GM12891 (cell line): ENCODE results near the gene PDE6C.

ENCODE experiments used
- POLR2A ChIP-seq: IDR thresholded peaks from 2 replicates; pipeline ENCODE4 v1.6.1; 2011; ENCODE audit warnings: low read depth, low read length, control low read depth
- POLR2AphosphoS5 ChIP-seq: IDR thresholded peaks from 2 replicates; pipeline ENCODE4 v1.6.1; 2011; ENCODE audit warnings: low read depth, low read length, control low read depth
- TAF1 ChIP-seq: IDR thresholded peaks from 2 replicates; pipeline ENCODE4 v1.6.1; 2011; ENCODE audit warnings: low read depth, low read length, control low read depth

DNA sequence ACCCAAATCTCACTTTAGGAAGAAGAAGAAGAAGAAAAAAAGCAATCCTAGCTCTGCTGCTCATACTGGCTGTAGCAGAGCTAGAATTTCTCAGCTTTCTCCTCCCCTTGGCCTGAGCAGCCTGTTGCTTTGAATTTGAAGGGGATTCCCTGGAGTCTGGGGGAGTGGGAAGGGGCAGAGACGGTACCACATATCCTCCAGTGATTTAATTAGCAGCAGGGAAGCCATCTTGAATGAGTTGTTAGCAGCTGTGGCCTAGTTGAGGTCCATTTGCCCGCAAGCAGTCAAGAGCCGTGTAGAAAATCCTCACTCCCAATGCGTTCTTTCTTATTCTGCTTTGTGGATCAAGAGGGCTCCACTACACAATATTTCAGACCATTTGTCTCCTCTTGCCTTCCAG lies 16.5 kb downstream of the PDE6C start:
- no peak for TF ChIP-seq TAF1
- no peak for TF ChIP-seq POLR2A
- no peak for TF ChIP-seq POLR2AphosphoS5
